NCI-H128 (cell line): ENCODE measurements around the gene SH3RF3.

Experiments
- DNase-seq: peaks from one replicate; lab custom pipeline; 2025; ENCODE audit not compliant: unreplicated experiment; lab: John Stamatoyannopoulos, UW

SH3RF3 gene

DNA sequence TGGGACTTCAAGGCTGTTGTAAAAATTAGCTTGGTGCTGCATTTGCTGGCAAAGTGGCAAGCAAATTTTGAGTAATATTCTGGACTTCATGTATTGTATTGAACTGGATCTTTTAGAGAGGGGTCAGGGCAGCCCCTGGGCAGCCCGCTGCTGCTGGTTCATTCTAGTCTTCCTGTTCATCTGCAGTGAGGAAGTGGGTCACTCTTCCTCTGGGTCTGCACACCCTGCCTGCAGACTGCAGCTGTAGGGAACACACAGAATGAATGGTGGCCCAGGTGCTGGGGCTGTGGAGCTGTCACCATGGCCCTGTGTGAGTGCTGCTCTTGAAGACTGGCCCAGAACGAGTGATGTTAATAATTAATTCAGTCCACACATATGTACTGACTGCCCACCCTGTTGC is 9.4 kb downstream of the SH3RF3 start:
- no peak for DNase-seq

DNA sequence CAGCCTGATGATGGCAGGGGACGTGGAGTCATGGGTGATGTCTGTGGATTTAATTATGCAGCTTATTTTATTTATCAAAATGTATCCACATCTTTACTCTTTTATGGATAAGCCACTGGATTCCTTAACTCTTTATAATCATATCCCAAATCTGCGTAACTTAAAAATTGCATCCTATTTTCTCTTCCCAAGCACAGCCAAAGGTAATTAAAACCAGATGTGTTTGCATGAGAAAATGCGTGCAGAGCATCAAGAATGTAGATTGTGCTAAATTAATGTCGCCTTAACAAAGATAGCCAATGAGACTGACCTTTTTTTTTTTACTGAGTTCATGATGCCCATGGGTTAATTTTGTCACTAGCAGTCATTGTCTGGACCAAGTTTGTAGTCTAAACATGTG is 10.0 kb downstream of the SH3RF3 start:
- no peak for DNase-seq

DNA sequence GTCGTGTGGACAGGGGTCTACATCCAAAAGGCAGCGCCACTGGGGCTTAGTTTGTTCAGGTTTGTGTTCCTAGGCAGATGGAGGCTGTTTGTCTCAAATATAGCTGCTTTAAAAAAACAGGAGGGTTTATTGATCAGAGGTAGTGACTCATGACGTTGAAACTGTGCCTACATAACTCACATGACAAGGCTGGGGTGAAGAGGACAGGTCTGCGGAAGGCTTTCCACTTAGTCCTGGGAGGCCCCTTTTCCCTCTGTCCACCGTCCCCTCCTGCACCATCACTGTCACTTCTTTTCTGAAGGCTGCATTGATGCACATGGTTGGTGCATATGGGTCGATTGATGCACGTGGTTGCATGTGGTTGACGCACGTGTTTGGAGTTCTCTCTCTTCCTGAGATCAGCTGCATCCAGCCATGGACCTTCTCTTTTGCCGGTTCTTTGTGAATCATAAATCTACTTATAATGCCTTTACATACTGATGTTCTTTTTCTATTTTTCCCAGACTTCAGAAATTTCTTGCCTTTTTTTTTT is 10.9 kb downstream of the SH3RF3 start:
- DNase-seq, result no peak

DNA sequence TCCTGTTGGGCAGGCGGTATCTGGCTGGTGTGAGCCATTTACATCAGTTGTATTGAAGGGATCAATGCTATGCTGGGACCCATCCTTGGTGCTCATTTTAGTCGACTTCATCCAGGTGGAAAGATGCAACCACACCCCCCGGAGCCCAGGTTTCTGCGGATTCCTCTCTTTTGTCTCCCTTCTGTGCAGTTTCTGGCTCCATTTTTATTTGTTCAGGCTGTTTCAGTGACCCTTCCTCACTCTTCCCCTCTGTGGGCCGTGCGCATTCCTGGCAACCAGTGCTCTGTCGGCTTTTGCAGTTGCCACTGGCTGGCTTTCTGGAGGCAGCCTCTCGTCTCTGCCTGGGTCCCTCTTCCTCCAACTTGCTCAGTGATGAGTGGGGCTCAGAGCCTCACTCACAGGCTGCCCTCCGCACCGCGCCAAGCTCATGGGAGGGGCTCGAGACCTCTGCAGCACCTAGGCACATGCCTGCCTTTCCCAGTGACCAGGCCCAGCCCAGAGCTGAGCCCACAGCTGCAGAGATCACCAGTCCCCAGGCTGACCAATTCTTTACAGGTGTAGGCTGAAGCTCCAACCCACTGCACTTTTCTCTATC is 12.1 kb downstream of the SH3RF3 start:
- DNase-seq, result no peak

DNA sequence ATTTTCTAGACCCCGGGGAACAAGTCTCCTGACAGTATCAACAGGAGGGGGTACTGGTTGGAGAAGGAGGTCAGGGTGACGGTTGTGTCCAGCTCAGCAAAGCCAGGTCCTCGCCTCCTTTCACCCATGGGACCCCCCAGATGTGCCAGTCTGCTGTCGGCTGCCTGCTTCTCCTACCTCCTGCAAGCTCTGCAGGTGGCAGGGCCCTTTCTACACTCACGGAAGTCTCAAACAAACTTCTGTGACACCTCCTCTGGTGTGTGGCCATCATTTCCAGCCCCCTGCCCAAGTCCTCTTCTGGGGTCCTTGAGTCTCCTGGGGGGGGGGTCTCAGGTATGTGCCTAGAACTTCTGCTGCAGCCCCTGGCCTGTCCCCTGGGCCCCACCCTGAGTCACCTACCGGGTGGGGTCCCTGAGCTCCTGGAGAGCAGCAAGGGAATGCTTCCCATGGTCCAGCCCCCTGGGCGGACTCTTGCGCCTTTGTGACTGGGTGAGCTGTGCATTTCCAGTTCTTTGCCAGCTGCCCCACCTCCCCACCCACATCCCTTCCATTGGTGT is 12.8 kb downstream of the SH3RF3 start:
- DNase-seq, result no peak

DNA sequence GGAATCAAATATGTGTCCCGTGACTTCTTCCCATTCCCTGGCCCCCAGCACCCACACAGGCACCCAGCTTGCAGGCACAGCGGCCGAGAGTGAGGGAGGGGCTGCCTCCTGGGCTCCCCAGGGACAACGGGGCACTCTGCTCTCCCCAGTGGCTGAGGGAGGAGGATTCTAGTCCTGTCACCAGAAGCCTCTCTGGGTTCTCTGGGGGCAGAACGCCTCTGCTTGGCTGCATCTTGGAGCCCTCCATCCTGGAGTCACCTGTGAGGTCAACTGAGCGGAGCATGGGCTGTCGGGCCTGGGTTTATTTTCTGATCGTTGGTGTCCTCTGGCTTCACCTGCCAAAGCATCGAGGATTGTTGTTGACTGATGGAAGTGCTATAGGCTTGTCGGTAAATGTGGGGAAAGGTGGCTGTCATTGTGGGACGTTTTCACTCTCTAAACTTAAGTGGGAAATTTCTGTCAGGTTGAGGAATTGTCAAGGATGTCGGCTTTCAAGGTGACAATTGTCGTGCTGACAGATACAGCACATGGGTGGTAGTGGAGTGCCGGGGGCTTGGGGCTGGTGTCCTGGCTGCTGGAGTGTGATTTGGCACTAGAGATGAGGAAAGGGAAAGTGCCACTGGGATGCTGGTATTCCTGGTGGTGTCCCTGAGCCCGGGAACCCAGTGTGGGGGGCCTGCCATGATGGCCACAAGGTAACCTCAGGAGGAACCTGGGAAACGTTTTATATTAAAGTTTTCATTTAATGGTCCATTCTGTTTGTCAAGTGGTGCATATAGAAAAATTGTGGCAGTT is 13.6 kb downstream of the SH3RF3 start:
- DNase-seq, result no peak

DNA sequence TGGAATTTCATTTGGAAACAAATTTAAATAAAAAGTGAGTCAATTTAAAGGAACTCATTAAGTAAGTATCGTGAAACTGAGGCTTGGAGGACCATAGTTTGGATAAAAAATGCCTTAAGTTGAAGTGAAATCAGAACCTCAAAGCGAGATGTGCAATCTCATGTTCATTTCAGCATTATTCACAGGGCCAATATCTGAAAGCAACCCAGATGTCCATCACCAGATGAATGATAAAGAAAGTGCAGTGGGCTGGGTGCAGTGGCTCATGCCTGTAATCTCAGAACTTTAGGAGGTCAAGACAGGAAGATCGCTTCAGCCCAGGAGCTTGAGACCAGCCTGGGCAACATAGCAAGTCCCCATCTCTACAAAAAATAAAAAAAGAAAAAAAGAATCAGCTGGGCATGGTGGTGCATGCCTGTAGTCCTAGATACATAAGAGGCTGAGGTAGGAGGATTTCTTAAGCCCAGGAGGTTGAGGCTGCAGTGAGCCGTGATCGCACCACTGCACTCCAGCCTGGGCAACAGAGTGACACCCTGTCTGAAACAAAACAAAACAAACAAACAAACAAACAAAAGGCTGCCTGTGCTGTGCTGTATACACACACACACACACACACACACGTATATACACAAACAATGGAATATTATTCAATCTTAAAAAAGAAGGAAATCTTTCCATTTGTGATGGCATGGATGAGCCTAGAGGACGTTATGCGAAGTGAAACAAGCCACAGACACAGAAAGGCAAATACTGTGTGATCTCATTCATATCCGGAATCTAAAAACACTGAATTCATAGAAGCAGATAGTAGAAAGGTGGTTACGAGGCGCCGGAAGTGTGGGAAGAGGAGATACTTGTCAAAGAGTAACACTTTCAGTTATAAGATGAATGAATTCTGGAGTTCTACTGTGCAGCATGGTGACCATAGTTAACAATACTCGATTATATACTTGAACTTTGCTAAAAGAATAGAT is 14.5 kb downstream of the SH3RF3 start:
- no peak for DNase-seq

DNA sequence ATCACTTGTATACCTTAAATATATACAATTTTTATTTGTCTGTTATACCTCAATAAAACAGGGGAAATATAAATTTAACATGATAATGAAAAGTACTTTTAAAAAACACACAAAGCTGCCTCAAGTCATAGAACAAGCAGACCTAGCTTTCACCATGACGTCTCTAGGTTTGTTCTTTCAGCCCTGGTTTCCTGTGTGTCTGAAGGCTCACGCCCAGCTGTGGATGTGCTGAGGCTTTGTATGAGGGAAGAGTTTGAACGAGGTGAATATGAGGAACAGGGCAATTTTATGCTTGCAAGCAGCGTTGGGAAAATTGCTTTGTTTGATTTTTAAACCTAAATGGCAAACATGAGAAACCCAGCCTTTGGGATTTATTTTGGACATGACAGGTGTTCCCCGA is 15.3 kb downstream of the SH3RF3 start:
- no peak for DNase-seq

DNA sequence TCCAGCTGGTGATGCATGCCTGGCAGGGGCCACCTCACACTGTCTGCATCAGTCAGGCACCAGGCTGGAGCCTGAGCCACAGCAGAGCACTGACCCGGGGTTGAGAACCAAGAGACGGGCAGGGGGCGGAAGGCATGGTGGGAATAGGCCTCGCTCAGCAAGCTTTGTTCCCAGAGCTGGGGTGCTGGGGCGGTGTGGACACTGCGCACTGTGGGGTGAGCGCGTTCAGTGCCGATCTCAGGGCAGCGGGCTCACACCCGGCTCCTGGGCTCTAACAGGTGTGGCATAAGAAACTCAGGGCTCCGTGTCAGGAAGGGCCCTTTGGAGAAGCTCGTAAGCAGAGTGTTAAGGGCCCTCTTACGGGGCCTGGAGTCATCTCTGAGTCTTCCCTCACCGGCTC is 15.7 kb downstream of the SH3RF3 start:
- DNase-seq, result no peak

DNA sequence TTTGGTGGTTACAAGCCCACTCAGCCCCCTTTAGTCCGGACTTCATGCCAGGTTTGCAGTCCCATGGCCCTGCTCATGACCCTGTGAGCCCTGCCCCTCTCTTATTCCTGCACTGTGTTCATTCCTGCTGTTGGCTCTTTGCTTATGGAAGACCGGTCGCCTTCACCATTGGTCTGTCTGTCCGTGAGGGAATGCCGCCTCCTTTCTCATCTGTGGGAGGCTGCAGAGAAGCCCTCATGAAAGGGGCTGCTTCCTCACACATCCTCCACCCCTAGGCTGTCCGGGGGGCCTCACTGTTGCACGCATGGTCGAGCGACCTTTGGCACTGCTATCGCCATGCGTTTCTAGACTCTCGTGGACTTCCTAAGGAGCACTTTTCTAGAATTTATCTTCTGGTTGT is 16.3 kb downstream of the SH3RF3 start:
- no peak for DNase-seq

DNA sequence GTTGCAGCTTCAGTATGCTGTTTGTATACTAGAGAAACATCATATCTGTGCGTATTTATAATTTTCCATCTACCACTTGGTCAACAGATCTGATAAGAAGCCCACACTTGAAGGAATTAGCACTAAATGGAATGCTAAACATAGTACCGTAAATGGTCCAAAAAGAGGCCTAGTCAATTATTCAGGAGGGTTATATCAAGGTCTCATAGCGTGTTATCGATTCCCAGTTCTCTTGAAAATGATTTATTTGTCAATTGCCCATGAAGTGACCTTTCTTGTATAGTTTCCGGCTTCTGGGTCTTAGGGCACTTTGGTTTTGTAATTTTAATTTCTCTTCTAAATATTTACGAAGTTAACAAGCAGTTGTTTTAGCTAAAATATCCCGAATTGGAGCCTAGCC is 18.4 kb downstream of the SH3RF3 start:
- DNase-seq, result no peak

DNA sequence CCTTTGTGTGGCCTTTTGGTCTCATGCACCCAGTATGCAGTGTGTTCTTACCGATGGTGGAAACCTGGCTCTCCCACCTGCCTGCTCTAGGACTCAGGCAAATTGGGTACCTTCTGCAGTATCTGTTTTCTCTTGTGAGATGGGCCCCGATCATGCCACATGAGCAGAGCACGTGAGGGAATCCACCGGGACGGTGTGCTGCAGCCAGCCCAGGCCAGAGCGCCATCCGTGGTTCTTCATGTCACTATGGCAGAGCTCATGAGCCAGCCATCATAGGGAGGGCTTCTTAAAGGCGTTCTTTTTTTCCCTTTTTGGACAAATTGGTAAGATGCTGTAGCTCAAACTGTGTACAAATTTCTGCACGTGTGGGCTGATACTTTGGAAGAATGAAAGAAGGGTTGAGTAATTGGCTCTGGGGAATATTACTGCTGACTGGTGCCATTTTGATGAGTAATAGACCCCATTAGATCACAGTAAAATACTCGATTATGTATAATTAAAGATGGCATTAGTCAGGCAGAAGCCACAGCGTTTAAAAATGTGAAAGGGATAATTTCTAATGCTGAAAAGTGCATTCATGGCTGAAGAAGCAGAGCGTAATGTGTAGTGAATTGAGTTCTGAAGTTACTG is 19.2 kb downstream of the SH3RF3 start:
- no peak for DNase-seq

DNA sequence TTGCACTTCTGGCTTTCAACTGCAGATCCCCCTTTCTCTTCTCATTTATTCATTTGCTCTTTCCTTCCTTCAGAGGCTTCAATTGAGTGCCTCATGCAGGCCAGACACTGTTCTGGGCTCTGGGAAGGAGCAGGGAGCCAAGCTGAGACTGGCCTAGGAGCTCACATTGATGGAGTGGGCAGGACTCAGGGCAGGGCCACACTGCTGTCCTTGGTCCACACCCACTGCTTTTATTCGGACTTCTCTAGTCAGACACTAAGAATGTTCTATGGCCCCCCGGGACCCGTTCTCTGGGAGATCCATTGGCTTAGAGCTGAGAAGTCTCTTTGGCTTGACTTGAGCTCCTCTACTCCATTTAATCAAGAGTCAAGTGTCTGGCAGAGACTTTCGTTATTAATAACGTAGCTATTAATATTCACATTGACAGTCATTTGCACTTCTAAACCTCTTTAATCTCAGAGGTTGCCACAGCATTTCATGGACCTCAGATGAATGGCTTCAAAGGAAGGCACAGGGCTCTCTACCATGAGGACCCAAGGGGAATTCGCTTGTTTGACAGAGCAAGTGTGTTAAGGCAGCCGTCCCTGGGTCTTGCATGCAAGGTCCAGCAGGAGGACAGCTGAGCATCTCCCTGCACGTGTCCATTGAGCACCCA is 20.1 kb downstream of the SH3RF3 start:
- no peak for DNase-seq

DNA sequence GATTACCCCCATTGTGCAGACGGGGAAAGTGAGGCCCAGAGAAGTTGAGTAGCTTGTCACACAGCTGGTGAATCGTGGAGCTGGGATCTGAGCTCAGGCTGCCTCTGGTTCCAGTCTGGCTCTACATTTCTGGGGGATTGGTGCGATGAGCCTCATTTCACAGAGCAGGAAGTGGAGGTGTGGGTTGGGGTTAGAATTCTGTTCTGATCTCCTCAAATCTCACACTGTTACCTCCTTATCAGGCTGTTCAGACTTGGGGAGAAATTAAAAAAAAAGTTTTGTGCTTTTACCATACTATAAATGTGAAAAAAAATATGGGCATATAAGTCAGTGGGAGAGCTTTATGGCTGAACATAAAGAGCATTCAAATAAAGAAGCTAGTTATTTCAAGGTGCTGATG is 21.6 kb downstream of the SH3RF3 start:
- no peak for DNase-seq

DNA sequence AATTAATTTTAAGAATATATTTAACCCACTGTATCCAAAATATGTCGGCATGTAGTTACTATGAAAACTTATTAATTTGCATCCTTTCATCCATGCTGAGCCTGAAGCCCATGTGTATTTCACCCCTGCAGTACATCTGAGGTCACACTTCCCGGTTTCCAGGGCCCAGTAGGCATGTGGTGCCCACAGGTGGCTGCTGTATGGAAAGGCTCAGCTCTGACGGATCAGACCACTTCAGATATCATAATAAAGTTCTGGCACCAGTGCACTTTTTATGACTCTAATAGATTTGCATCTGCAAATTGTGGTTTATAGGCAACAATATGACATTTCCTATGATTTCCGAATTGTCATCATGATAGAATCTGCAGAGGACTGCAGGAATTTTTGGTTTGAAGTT is 22.5 kb downstream of the SH3RF3 start:
- no peak for DNase-seq

DNA sequence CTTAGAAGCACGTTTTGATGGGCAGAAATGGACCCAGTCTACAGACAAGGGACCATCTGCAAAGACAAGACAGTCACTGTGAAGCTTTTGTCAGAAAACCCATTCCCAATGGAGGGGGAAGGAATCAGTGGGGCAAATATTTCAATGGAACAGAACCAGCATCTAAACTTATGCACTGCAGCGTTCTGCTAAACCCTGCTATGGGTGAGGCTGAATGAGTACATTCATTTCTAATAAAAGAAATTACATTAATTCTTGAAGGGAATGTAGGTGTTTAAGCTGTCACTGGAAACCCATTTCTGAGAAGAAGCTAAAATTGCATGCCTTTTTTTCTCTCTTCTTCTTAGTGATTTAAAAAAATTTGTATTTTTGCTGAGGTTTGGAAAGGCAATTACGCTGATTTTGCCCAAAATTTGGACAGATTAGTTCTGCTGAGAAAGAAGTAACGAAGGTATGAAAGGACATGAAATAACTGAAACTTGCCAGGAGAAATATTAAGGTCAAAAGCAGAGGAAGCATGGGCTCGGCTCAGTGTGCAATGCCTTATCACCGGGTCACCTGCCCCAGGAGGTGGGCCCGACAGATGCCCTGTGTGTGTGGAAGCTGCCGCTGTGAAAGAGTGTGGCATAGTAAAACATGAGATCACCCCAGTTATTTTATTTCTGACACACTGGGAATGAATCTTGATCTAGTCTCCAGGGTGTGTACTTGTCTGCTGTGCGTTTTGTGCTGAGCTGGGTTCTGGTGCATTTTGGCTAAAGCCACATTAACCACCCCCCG is 24.2 kb downstream of the SH3RF3 start:
- no peak for DNase-seq

DNA sequence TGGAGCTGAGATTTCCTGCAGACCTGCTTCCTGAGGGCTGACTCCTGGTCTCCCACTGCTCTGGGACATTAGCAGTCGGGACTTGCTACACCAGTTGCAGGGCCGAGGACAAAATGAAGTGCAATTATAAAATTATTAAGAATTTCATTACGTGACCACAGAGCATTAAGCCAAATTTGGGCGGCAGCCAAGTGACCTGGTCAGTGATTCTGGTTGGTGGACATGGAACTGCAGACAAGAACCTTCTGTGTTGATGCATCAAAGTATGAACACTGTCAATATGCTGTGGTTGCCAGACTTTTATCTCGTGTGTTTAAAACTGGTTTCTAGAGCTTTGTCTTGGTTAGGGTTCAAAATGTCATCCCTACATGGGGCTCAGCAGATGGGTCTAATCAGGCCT is 24.8 kb downstream of the SH3RF3 start:
- no peak for DNase-seq

DNA sequence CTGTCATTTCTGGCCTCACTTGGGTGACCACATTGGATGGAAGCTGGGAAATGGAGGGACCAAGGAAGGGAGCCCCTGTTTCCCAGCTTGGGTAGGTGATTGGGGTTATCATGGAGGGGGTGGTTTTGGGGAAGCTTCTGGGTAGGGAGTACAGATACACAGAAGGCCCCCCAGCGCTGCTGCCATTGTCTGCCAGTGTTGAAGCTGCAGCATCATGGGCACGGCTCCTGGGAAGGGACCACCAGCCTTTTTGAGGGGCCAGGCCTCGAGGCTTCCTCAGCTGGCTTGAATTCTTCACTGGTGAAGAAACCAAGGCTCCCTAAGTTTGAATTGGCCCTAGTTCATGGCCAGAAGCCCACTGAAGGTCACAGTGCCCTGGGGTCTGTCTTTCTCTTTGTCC is 25.2 kb downstream of the SH3RF3 start:
- no peak for DNase-seq
